ENCODE results near the gene GLRX3. TPM values are rescaled to one million over a fixed set of nuclear protein-coding genes. Genes with fewer than 3 reads are reported as not detected.
A peak's percentile ranks its signal among the peaks of the same experiment; 100 is the strongest.

GLRX3 gene
- total RNA-seq, 1 experiment from 2014 or later = 79.8 TPM

DNA sequence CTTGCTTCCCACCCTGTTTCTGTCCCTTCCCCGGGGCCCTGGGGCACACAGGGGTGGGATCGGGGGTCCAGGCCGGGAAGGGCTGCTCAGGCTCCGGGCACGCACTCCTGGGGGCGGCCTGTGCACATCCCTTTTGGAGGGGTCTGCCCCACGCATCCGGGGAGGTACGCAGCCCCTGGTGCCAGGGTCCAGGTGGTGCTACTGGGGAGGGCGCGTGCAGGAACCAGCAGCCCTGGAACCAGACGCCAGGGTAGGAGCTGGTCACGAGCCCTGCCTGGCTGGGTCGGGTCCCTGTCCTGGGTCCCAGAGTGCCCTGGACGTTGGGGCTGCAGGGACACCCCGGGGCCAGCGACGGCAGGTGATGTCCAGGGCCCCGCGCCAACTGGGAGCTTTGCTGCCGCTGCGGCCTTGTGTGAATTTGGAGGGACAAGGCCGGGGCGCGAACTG is 53.4 kb downstream of the GLRX3 start:
- no peak for DNase-seq
- H3K27ac Mint-ChIP-seq (ENCODE audit: unreplicated experiment) = no peak overlapping the region
- no peaks in the 10 kb centered on the region for H3K4me1 Mint-ChIP-seq (ENCODE audit: low read depth, unreplicated experiment)
- TF ChIP-seq, protein P1, sequence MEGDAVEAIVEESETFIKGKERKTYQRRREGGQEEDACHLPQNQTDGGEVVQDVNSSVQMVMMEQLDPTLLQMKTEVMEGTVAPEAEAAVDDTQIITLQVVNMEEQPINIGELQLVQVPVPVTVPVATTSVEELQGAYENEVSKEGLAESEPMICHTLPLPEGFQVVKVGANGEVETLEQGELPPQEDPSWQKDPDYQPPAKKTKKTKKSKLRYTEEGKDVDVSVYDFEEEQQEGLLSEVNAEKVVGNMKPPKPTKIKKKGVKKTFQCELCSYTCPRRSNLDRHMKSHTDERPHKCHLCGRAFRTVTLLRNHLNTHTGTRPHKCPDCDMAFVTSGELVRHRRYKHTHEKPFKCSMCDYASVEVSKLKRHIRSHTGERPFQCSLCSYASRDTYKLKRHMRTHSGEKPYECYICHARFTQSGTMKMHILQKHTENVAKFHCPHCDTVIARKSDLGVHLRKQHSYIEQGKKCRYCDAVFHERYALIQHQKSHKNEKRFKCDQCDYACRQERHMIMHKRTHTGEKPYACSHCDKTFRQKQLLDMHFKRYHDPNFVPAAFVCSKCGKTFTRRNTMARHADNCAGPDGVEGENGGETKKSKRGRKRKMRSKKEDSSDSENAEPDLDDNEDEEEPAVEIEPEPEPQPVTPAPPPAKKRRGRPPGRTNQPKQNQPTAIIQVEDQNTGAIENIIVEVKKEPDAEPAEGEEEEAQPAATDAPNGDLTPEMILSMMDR (IDR thresholded peaks at IDR 0.05; ENCODE audit: unreplicated experiment) = no peak
- CTCF ChIA-PET = no interaction called here
- no peaks in the 10 kb centered on the region for H3K27me3 Mint-ChIP-seq (ENCODE audit: unreplicated experiment)
- peaks cover 25% of the 10 kb centered on the region for H3K36me3 Mint-ChIP-seq (ENCODE audit: insufficient read depth, unreplicated experiment)
- BruUV-seq (replicated peaks) = no TSS peak
- H3K4me3 Mint-ChIP-seq (ENCODE audit: low read depth, unreplicated experiment) = peak overlapping the region; percentile 48
- no peaks in the 10 kb centered on the region for H3K9me3 Mint-ChIP-seq (ENCODE audit: low read depth, unreplicated experiment)
- intact Hi-C loops (cut with micrococcal nuclease; ENCODE audit: unreplicated experiment) = no loop called here

DNA sequence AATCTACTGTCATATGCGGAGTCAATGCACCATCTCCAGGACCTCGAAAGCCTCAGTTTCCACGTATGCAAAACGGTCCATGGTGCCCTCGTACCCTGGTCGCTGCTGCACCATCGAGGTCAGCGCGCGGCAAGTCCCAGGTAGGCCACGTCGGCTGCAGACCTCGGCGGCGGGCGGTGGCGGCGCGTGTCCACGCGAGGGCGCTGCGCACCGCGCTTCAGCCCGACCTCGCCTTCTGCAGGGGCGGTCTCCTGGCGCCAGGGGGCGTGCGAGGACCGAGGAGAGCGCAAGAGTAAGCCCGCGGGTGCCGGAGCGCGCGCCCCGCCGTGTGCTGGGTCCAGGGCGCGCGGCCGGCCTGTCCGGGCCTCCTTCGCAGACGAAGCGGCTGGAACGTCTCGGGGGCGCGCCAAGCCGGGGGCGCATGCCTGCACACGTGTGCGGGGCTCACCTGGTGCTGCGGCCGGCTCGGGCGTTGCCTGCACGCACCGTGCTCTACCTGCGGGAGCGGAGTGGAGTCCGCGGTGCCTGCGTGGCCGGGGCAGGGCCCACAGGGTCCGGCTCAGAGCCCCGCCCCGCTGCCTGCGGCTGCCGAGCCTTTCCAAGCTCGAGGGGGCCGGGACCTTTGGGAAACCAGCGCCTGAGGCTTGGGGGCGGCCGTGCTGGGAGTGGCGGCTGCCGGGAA is 54.0 kb downstream of the GLRX3 start:
- no TSS peak for BruUV-seq (replicated peaks)
- CTCF ChIA-PET = no interaction called here
- intact Hi-C loops (cut with micrococcal nuclease; ENCODE audit: unreplicated experiment) = no loop called here
- Mint-ChIP-seq H3K9me3 (ENCODE audit: low read depth, unreplicated experiment) (no peaks in the 10 kb centered on the region), H3K36me3 (ENCODE audit: insufficient read depth, unreplicated experiment) (peaks cover 25% of the 10 kb centered on the region), H3K4me1 (ENCODE audit: low read depth, unreplicated experiment) (no peaks in the 10 kb centered on the region), H3K27me3 (ENCODE audit: unreplicated experiment) (no peaks in the 10 kb centered on the region), H3K27ac (ENCODE audit: unreplicated experiment) (no peak overlapping the region), H3K4me3 (ENCODE audit: low read depth, unreplicated experiment) (peak overlapping the region; percentile 48)
- DNase-seq = peak; percentile 88
- TF ChIP-seq, protein P1 (IDR thresholded peaks at IDR 0.05; ENCODE audit: unreplicated experiment) = peak; percentile 97

DNA sequence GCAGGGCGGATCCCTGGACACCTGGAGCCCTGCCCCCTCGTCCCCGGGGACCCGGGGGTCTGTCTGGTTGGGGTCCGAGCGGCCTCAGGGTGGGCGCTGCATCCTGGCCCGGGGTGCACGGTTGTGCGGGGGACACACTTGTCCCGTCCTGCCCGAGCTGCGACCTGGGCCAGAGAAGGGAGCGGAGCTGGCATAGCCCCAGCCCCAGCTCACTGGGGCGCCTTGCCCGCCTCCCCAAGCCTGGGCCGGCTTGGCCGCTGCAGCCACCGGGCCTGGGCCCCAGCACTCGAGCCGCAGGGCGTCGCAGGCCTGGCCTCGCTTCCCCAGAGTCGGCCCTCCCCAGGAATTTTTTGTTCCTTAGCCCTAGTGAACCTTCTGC is 54.5 kb downstream of the GLRX3 start:
- no TSS peak for BruUV-seq (replicated peaks)
- peaks cover 23% of the 10 kb centered on the region for H3K36me3 Mint-ChIP-seq (ENCODE audit: insufficient read depth, unreplicated experiment)

GRCh38 chr10:130191380-130191779 is 55.2 kb downstream of the GLRX3 start:
- intact Hi-C loops (cut with micrococcal nuclease; ENCODE audit: unreplicated experiment) = no loop called here
- Mint-ChIP-seq H3K4me3 (ENCODE audit: low read depth, unreplicated experiment) (no peak overlapping the region), H3K4me1 (ENCODE audit: low read depth, unreplicated experiment) (no peaks in the 10 kb centered on the region), H3K27me3 (ENCODE audit: unreplicated experiment) (no peaks in the 10 kb centered on the region), H3K36me3 (ENCODE audit: insufficient read depth, unreplicated experiment) (peaks cover 23% of the 10 kb centered on the region), H3K27ac (ENCODE audit: unreplicated experiment) (peak overlapping the region; percentile 52), H3K9me3 (ENCODE audit: low read depth, unreplicated experiment) (no peaks in the 10 kb centered on the region)
- CTCF ChIA-PET = no interaction called here
- no peak for DNase-seq
- BruUV-seq (replicated peaks) = no TSS peak
- TF ChIP-seq, protein P1 (IDR thresholded peaks at IDR 0.05; ENCODE audit: unreplicated experiment) = no peak

More for the DNA sequence above, 54.5 kb downstream of the GLRX3 start:
- CTCF ChIA-PET = no interaction called here
- intact Hi-C loops (cut with micrococcal nuclease; ENCODE audit: unreplicated experiment) = no loop called here
- H3K9me3 Mint-ChIP-seq (ENCODE audit: low read depth, unreplicated experiment) = no peaks in the 10 kb centered on the region
- no peaks in the 10 kb centered on the region for H3K4me1 Mint-ChIP-seq (ENCODE audit: low read depth, unreplicated experiment)
- TF ChIP-seq, protein P1 (IDR thresholded peaks at IDR 0.05; ENCODE audit: unreplicated experiment) = no peak
- no peaks in the 10 kb centered on the region for H3K27me3 Mint-ChIP-seq (ENCODE audit: unreplicated experiment)
- no peak overlapping the region for H3K27ac Mint-ChIP-seq (ENCODE audit: unreplicated experiment)
- H3K4me3 Mint-ChIP-seq (ENCODE audit: low read depth, unreplicated experiment) = no peak overlapping the region
- no peak for DNase-seq

All from Calu3 (cell line).